ENCODE results near the gene TMLHE. TPM values are rescaled to one million over a fixed set of nuclear protein-coding genes. Genes with fewer than 3 reads are reported as not detected.
"Not testable (repeated sequence)": the region's sequence is repeated elsewhere in the genome, so short reads cannot be mapped to it uniquely, and the experiment has no call there.

Gene TMLHE
- total RNA-seq, 1 donor from 2014 or later: 8.8 TPM

DNA sequence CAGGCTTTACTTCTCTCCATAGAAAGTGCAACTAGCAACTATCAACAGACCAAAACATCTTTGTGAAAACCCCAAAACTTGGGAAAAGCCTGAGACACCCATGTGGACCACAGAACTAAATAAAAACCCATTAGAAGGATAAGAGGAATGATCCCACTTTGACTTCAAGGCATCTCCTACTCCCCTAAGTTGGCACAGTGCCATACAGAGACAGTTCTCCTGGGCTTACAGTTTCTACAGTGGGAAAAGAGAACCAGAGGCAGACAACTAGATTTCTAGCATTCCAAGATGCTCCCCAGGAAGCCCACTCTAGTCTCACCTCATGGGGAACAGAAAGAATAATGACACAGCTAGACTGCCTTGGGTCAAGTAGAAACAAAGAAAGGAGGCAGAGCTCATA, 20.4 kb downstream of the TMLHE start:
- no peaks in the 10 kb centered on the region for H3K27me3 ChIP-seq
- no peaks in the 10 kb centered on the region for H3K4me1 ChIP-seq
- peaks cover 0 to 47% of the 10 kb centered on the region in 2 donors for H3K9me3 ChIP-seq
- H3K36me3 ChIP-seq: peaks cover 0 to 3% of the 10 kb centered on the region in 2 donors
- no peak for DNase-seq (ENCODE audit: low spot score in 2 of 2)
- TF ChIP-seq CTCF (IDR thresholded peaks at IDR 0.05): no peak
- intact Hi-C loops (cut with DNase I): no loop called here
- H3K27ac ChIP-seq: no peak overlapping the region
- H3K4me3 ChIP-seq: no peak overlapping the region

GRCh38 chrX:155577682-155578081, 35.1 kb downstream of the TMLHE start:
- peaks cover 0 to 28% of the 10 kb centered on the region in 2 donors for H3K9me3 ChIP-seq
- no peak for DNase-seq (ENCODE audit: low spot score in 2 of 2)

GRCh38 chrX:155563099-155563498, 49.7 kb downstream of the TMLHE start:
- H3K36me3 ChIP-seq: no peaks in the 10 kb centered on the region
- H3K27me3 ChIP-seq: no peaks in the 10 kb centered on the region
- no peak overlapping the region for H3K4me3 ChIP-seq
- TF ChIP-seq CTCF (IDR thresholded peaks at IDR 0.05): no peak
- no peaks in the 10 kb centered on the region for H3K4me1 ChIP-seq
- H3K27ac ChIP-seq: no peak overlapping the region
- intact Hi-C loops (cut with DNase I): no loop called here
- peaks cover 0 to 4% of the 10 kb centered on the region in 2 donors for H3K9me3 ChIP-seq
- no peak for DNase-seq (ENCODE audit: low spot score in 2 of 2)

More at GRCh38 chrX:155577682-155578081, 35.1 kb downstream of the TMLHE start:
- no peak for TF ChIP-seq CTCF (IDR thresholded peaks at IDR 0.05)
- intact Hi-C loops (cut with DNase I): no loop called here
- Histone ChIP-seq H3K27ac (no peak overlapping the region), H3K4me3 (no peak overlapping the region), H3K27me3 (no peaks in the 10 kb centered on the region), H3K36me3 (no peaks in the 10 kb centered on the region), H3K4me1 (no peaks in the 10 kb centered on the region)

GRCh38 chrX:155544881-155545280, 67.9 kb downstream of the TMLHE start:
- intact Hi-C loops (cut with DNase I): no loop called here
- Histone ChIP-seq H3K27ac (no peak overlapping the region), H3K4me3 (no peak overlapping the region), H3K36me3 (peaks cover 0 to 18% of the 10 kb centered on the region in 2 donors), H3K4me1 (no peaks in the 10 kb centered on the region), H3K9me3 (peaks cover 5 to 14% of the 10 kb centered on the region in 2 donors), H3K27me3 (no peaks in the 10 kb centered on the region)
- TF ChIP-seq CTCF (IDR thresholded peaks at IDR 0.05): no peak
- no peak for DNase-seq (ENCODE audit: low spot score in 2 of 2)

DNA sequence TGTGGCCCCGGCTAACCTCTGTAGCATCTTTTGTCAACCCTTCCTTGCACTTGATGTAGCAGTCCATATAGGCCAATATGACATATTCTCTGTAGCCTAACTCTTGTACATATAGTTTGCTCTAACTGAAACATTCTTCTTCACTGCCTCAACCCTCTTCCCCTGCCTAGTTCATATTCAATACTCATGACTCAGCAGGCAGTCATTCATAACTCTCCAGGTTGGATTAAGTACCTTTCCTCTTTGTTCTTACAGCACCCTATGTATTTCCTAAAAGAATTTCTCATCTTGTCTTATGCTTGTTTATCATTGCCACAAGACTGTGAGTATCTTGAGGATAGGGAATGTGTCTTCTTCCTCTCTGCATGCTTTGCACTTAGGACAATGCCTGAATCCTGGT, 76.9 kb downstream of the TMLHE start:
- no peak for TF ChIP-seq CTCF (IDR thresholded peaks at IDR 0.05)
- H3K4me3 ChIP-seq: no peak overlapping the region
- intact Hi-C loops (cut with DNase I): no loop called here
- H3K27ac ChIP-seq: no peak overlapping the region
- peaks cover 0 to 2% of the 10 kb centered on the region in 2 donors for H3K36me3 ChIP-seq
- DNase-seq (ENCODE audit: low spot score in 2 of 2): no peak
- H3K9me3 ChIP-seq: no peaks in the 10 kb centered on the region
- no peaks in the 10 kb centered on the region for H3K4me1 ChIP-seq
- no peaks in the 10 kb centered on the region for H3K27me3 ChIP-seq

DNA sequence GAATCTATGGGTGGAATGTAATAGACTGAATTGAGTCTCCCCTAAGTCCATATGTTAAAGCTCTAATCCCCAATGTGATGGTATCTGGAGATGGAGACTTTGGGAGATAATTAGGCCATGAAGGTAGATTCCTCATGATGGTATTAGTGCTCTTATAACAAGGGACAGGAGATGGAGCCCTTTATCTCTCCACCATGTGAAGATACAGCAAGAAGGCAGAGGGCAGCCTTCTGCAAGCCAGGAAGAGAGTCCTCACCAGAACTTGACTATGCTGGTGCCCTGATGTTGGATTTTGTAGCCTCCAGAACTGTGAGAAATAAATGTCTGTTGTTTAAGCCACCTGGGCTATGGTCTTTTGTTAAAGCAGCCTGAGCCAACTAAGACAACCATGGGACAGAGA, 78.0 kb downstream of the TMLHE start:
- H3K4me1 ChIP-seq: no peaks in the 10 kb centered on the region
- H3K27me3 ChIP-seq: no peaks in the 10 kb centered on the region
- H3K36me3 ChIP-seq: no peaks in the 10 kb centered on the region
- TF ChIP-seq CTCF (IDR thresholded peaks at IDR 0.05): no peak
- H3K27ac ChIP-seq: no peak overlapping the region
- H3K4me3 ChIP-seq: no peak overlapping the region
- no peak for DNase-seq (ENCODE audit: low spot score in 2 of 2)
- no peaks in the 10 kb centered on the region for H3K9me3 ChIP-seq
- intact Hi-C loops (cut with DNase I): no loop called here

GRCh38 chrX:155527023-155527422, 85.7 kb downstream of the TMLHE start:
- H3K4me3 ChIP-seq; H3K27me3 ChIP-seq; H3K27ac ChIP-seq; DNase-seq (ENCODE audit: low spot score in 2 of 2); intact Hi-C loops (cut with DNase I); H3K4me1 ChIP-seq: not testable (repeated sequence)
- Histone ChIP-seq H3K36me3 (peaks cover 2 to 18% of the 10 kb centered on the region in 2 donors), H3K9me3 (peaks cover 0 to 20% of the 10 kb centered on the region in 2 donors)
